Measurements from ENCODE around the gene SERINC5.

DNA sequence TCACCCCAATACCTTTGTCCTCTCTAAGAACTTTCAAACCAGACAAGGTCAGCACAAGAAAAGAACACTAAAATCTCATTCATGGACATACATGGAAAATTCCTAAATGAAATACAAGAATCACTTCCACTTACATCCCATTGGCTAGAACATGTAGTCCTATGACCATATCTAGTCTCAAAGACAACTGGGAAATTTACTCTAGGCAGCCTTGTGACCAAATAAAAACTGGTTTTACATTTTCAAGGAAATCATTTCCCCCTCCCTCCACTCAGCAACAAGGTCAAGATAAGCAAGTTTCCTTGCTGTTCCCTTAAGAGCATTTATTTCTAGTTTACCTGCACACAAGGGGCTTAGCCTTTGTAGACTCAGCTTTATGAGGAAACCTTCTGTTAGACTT, 20.3 kb upstream of the SERINC5 start:
- TF ChIP-seq, protein P1, sequence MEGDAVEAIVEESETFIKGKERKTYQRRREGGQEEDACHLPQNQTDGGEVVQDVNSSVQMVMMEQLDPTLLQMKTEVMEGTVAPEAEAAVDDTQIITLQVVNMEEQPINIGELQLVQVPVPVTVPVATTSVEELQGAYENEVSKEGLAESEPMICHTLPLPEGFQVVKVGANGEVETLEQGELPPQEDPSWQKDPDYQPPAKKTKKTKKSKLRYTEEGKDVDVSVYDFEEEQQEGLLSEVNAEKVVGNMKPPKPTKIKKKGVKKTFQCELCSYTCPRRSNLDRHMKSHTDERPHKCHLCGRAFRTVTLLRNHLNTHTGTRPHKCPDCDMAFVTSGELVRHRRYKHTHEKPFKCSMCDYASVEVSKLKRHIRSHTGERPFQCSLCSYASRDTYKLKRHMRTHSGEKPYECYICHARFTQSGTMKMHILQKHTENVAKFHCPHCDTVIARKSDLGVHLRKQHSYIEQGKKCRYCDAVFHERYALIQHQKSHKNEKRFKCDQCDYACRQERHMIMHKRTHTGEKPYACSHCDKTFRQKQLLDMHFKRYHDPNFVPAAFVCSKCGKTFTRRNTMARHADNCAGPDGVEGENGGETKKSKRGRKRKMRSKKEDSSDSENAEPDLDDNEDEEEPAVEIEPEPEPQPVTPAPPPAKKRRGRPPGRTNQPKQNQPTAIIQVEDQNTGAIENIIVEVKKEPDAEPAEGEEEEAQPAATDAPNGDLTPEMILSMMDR (IDR thresholded peaks at IDR 0.05), result no peak
- no peak for TF ChIP-seq ZFX (IDR thresholded peaks at IDR 0.05; ENCODE audit: borderline replicate concordance)
